Stimulated activated CD4-positive, alpha-beta T cell treated with anti-CD3 and anti-CD28 coated beads, Interleukin-1b, Interleukin-23, amount 100 ng/mL, for 1 hour (primary cell): ENCODE results near the gene RHOD.

Experiments used
- DNase-seq, 2 donors: peaks; one replicate each; pipeline ENCODE4 v3.0.0-alpha.2; 2020; ENCODE audit warnings: low read depth in 2 of 2

RHOD gene

DNA sequence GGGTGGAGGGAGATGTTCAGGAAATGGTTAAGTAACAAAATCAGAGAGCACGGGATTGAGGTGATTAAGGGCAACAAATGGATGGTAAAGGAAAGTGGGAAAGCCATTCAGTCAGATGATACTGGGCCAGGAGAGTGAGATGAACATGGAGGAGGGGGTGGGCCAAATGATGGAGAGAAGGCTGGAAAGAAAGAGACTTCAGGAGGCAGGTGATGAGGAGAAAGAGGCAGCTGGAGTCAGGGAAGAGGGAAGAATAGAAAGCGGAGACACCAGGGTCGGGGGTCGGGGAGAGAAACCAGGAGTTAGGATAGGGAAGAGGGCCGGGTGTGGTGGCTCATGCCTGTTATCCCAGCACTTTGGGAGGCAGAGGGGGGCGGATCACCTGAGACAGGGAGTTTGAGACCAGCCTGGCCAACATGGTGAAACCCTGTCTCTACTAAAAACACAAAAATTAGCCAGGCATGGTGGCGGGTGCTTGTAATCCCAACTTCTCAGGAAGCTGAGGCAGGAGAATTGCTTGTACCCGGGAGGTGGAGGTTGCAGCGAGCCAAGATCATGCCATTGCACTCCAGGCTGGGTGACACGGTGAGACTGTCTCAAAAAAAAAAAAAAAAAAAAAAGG is 57.7 kb downstream of the RHOD start:
- no peak for DNase-seq

DNA sequence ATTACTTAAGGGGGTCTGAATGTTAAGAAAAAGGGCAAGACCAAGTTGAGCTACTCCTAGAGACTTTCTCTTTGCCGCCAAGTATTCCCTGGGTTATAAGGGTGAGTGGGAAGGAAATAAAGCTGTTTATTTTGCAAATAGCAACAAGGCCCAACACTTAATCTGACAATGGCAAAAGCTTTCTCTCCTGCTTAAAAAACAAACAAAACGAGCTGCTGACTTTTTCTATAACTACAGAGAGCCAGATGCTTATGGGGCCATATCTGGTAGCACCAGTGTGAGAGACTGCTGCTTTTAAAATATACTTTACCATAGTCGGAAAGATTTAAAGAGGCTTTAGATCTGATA is 60.1 kb downstream of the RHOD start:
- DNase-seq: no peak

DNA sequence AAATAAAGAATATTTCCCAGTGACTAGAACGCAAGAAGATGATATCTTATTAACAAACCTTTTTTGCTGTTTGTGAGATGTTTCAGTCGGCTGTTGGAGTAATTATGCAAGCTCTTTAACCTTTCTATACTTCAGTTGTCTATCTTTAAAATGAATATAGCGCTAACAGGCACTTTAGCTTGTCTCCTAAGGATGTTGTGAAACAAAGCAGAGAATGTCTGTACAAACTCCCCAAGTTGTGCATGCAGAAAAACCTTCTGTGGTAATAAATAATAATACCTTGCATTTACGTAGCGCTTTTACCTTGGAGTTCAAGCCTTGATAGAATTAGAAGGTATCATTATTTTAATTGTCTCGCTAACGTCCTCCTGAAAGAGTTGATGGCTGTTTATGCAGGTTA is 60.5 kb downstream of the RHOD start:
- no peak for DNase-seq

DNA sequence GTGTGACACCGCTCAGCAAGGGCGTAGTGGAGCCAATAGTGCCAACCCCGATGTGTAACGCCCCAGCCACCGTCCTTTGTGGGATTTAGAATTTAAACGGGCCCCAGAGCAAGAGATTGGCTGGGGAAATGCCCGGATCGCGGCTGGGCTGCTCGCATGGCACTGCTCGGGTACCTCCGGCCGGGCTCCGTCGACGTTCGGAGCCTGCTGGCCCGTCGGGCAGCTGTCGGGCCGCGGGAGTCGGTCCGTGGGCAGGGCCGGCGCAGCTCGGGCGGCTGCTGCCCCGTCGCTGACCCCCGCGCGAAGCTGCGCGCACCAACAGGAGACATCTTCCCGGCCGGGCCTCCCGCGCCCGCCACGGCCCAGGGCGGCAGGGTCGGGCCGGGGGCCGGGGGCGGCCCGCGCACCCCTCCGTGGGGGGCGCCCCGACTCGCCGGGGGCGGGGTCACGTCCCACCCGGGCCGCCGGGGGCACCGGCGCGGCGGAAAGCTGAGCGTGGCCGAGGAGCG is 61.1 kb downstream of the RHOD start:
- no peak for DNase-seq

DNA sequence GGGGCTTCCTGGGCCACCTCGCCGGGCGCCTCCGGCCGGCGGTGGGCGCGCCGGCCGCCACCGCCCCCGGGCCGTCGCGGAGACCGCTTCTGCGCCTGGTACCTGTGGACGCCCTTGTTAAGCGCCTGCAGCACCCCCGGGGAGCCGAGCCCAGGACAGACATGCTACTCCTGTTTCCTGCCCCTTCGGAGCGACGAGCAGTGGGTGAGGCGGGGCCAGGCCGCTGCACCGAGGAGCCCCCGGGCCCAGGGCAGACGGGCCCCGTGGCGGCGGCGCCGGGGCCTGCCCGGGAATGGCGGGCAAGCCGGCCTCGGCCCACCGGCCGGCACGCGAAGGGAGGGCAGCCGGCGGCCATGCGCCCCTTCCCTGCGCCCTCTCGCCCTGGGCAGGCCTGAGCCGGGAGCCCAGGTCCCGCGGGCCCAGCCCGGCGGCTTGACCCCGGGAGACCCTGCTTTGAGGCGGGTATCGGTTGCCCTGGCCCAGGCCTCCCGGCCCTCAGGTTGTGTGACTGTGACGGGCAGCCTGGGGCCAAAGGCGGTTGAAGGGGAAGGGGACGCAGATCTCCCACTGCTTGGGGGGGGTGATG is 61.6 kb downstream of the RHOD start:
- no peak for DNase-seq

DNA sequence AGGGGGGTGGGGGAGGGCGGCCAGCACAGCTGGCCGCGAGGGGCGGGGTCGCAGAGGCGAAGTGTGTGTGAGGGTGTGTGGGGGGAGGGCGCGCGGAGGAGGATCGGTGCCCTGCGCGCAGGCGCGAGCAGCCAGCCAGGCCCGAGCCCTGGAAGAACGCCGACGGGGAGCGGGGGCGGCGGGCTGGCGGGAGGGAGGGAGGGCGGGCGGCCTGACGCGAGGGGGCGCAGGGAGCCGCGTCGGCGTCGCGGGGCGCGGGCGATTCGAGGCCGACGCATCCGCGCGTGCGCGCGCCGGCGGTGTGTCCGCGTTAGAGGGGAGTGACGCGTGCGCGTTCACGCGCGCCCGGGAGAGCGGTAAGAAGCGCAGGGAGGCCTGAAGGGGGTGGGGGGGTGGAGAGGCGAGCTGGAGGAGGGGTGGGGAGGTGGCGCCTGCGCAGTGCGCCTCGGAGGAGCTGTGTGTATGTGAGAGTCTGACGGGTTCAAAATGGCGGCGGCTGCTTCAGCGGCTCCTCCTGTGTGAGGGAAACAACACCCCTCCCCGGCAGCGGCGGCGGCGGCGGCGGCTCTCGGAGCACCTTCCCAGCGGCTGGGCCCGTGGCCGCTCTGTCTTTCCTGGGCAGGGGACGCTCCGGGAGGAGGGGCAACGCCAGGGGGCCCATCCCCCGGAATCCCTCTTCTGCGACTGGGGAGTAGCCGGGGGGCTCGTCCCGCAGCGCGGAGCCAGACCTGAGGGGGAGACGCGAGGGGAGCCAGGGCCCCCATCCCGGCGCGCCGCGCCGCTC is 62.3 kb downstream of the RHOD start, which contains the start of gene KDM2A:
TSS of gene KDM2A (plus strand) at position 463 of the 784 bp plus-strand sequence. CDS start 2,054 bp downstream, outside the sequence.
- peak; percentile 95 to 99 for DNase-seq

DNA sequence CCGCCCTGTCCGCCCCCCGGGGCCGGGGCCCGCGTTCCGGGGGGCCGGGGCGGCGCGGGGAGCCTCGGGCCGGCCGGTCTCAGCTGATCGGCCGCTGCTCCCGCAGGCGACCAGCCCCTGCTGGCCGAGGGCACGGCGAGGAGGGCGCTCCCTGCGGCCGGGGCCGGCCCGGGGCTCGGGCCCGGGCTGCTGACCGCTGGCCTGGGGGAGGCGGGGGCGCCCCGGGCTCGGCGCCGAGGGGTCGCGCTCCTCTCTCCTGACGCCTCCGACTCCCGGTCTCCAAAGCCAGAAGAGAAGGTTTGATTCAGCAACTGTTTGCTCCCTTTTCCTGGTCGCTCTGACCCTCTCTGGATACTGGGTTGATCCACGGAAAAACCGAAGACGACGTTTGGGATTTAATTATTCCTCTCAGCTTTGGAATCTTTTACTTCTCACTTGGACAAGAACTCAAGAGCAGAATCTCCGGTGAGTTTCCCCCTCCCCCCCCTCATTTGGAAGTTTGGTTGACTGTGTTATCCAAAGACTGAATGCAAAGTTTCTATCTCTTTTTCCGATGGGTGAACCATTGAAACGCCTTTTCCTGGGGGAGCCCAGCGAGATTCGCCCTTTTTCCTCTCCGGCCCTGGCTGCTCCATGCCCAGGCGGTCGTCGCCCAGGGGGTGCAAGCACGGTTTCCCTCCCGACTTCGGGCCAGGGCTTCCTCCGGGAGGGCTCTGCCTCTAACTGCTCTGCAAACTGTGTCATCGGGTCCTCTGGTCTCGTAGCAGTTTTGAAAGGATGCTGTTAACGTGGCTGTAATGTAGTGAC is 63.1 kb downstream of the RHOD start:
- no peak for DNase-seq

DNA sequence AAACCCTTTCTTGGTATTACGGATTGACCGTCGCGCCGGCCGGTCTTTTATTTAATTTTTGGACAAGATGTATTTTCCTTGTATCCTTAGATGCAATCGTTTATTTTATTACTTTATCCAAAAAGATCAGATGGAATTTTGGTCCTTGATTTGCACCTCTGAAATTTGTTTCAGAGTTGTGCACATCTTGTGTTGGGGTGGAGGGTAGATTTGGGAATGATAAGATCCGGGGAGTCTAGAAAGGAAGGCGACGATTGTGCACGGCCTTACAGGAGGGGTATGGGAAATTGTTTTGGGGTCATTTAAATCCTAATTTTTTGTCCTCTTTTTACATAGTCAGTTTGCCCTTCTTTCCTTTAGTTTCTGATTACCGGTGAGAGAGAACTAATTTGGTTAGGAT is 63.8 kb downstream of the RHOD start:
- DNase-seq: no peak

DNA sequence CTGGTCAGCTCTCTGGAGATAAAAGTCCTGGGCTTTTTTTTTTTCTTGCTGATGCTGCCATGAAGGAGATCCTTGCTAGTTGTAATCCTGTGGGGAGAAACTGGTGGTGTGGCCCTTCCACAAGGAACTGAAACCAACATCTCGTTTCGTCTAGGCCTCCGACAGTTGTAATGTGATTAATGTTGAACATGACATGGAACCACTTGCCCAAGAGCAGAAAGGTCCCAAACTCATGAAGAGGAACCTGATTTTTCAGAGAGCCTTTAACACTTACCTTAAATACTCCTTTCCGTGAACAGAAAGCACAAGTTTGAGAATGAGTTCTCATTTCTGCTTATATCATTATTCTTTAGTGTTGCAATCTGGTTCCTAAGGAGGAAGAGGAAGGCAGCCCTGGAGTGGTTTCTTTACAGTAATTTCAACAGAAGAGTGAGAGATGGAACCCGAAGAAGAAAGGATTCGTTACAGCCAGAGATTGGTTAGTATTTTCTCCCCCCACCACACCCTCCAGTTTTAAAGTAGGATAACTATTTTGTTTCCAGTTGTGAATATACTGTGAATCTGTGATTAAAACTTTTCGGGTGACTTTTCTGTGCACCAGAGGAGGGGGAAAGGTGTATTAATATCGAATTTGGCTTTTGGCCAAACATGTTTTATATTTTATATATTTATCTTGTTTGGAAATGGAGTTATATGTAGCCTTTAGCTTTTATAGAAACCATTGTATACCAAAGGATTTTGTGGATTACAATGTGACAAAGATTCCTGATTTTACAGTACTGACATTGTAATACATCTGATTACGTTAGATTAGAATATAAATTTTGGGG is 64.4 kb downstream of the RHOD start:
- DNase-seq: no peak
